A673 (cell line): ENCODE measurements around the gene SEC61G. TPM values are rescaled to one million over a fixed set of nuclear protein-coding genes. Genes with fewer than 3 reads are reported as not detected.
A peak's percentile ranks its signal among the peaks of the same experiment; 100 is the strongest.

Experiments used
- BruUV-seq: library from RNA; stranded (reverse); fragments of 400-500 nt; replicated peaks from 2 replicates; lab custom pipeline; 2021; lab: Mats Ljungman, UMichigan
- CTCF ChIA-PET: fragments of 300-600 bp; sonication (Branson Sonifier 250); formaldehyde crosslinking; loops from one replicate; lab custom pipeline; 2022; ENCODE audit warnings: antibody characterized with exemption; lab: Charles Lee
- POLR2A ChIA-PET: fragments of 300-600 bp; sonication (Branson Sonifier 250); formaldehyde crosslinking; loops from one replicate; lab custom pipeline; 2022; ENCODE audit warnings: antibody characterized with exemption; ENCODE audit not compliant: low non-redundant PET; lab: Charles Lee
- DNase-seq: peaks from one replicate; pipeline ENCODE4 v3.0.0-alpha.2; 2015; ENCODE audit warnings: low spot score
- H3K27ac ChIP-seq: fragments of 200-600 bp; sonication (generic); 2 replicates; pipeline ENCODE4 v1.5.1; 2016; ENCODE audit warnings: mixed run types, low read depth, mild to moderate bottlenecking, mixed read lengths, antibody characterized with exemption, low read length; ENCODE audit not compliant: poor library complexity, severe bottlenecking
- H3K27me3 ChIP-seq: fragments of 200-600 bp; sonication (generic); replicated peaks from 2 replicates; pipeline ENCODE4 v1.6.1; 2017; ENCODE audit warnings: mixed run types, low read depth, mild to moderate bottlenecking, mixed read lengths, antibody characterized with exemption, low read length; ENCODE audit not compliant: insufficient read depth, poor library complexity
- H3K36me3 ChIP-seq: fragments of 200-600 bp; sonication (generic); 2 replicates; pipeline ENCODE4 v1.6.1; 2016; ENCODE audit warnings: mixed run types, mild to moderate bottlenecking, mixed read lengths, antibody characterized with exemption, low read length; ENCODE audit not compliant: insufficient read depth, poor library complexity, severe bottlenecking
- H3K4me1 ChIP-seq: fragments of 200-600 bp; sonication (generic); 2 replicates; pipeline ENCODE4 v1.6.1; 2017; ENCODE audit warnings: mixed run types, mild to moderate bottlenecking, mixed read lengths, antibody characterized with exemption, low read length; ENCODE audit not compliant: insufficient read depth, poor library complexity, severe bottlenecking
- H3K4me3 ChIP-seq: fragments of 200-600 bp; sonication (generic); 2 replicates; pipeline ENCODE4 v1.5.1; 2016; ENCODE audit warnings: low read depth, mixed run types, mild to moderate bottlenecking, mixed read lengths, low read length; ENCODE audit not compliant: poor library complexity, severe bottlenecking
- H3K9me3 ChIP-seq: fragments of 200-600 bp; sonication (generic); 2 replicates; pipeline ENCODE4 v1.6.1; 2016; ENCODE audit warnings: mixed run types, low read depth, mild to moderate bottlenecking, mixed read lengths, antibody characterized with exemption, low read length; ENCODE audit not compliant: poor library complexity, severe bottlenecking
- CTCF ChIP-seq: fragments of 300-800, 200-600 bp; sonication (generic); conservative IDR thresholded peaks from 2 replicates; pipeline ENCODE4 v1.5.1; 2017; ENCODE audit warnings: low read depth, mild to moderate bottlenecking, antibody characterized with exemption, low read length, moderate library complexity, mixed read lengths
- EZH2 ChIP-seq: fragments of 200-600 bp; sonication (generic); IDR thresholded peaks from 2 replicates; pipeline ENCODE4 v1.6.1; 2017; ENCODE audit warnings: borderline replicate concordance, low read depth, mild to moderate bottlenecking, mixed read lengths, antibody characterized with exemption, low read length; ENCODE audit not compliant: poor library complexity, severe bottlenecking
- intact Hi-C: fragments of 100-400 bp; cut with micrococcal nuclease; formaldehyde crosslinking; loops from one replicate; pipeline ENCODE4 v1.10.0; 2022; ENCODE audit not compliant: unreplicated experiment
- total RNA-seq: library from RNA; stranded (reverse); gene quantifications from 2 replicates; pipeline ENCODE4 v1.2.3, GENCODE V29; 2021

Gene SEC61G
- total RNA-seq, 1 experiment from 2014 or later, result 136 TPM

DNA sequence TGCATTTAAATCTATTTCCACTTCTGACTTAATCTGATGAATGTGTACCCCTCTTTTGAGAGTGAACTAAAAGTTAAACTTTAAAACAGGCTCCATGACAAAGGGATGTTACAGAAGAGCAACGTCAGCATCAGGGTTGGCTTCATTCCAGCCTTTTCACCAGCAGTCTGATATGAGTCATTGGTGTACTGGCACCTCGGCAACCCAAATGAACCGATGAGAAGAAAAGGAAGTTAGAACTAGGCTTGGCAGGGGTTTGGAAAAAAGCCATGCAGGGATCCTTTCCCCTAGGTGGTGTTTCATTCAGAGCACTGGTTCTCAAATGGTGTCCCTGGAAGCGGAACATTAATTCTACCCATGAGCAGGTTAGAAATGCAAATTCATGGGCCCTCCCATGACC, 53.6 kb downstream of the SEC61G start:
- Histone ChIP-seq H3K9me3 (no peaks in the 10 kb centered on the region), H3K36me3 (no peaks in the 10 kb centered on the region), H3K27me3 (no peaks in the 10 kb centered on the region), H3K4me3 (no peak overlapping the region), H3K4me1 (no peaks in the 10 kb centered on the region), H3K27ac (no peak overlapping the region)
- intact Hi-C loops, result no loop called here
- CTCF ChIA-PET, result no interaction called here
- TF ChIP-seq CTCF, result no peak
- no peak for TF ChIP-seq EZH2
- POLR2A ChIA-PET, result no interaction called here
- no TSS peak for BruUV-seq
- peak; percentile 16 for DNase-seq

GRCh38 chr7:54704851-54705250, 54.2 kb downstream of the SEC61G start:
- Histone ChIP-seq H3K36me3 (no peaks in the 10 kb centered on the region), H3K27me3 (no peaks in the 10 kb centered on the region), H3K27ac (no peak overlapping the region), H3K4me1 (no peaks in the 10 kb centered on the region), H3K9me3 (no peaks in the 10 kb centered on the region), H3K4me3 (no peak overlapping the region)
- DNase-seq, result no peak
- intact Hi-C loops, result no loop called here
- ChIA-PET CTCF (no interaction called here), POLR2A (interaction anchor here (0.6 kb wide), 1 partner anchor 54 kb away, joined by 3 read pairs; the partner anchor contains the start of gene SEC61G)
- no TSS peak for BruUV-seq
- TF ChIP-seq EZH2, result no peak
- TF ChIP-seq CTCF, result no peak

Other genes with a start within 250 kb of the SEC61G start
- not detected in 2 replicates for gene VSTM2A, start 216.8 kb downstream of the SEC61G start, total RNA-seq